Endometrial microvascular endothelial cells (primary cell): Measurements from ENCODE around the gene TXNDC11. TPM values are rescaled to one million over a fixed set of nuclear protein-coding genes. Genes with fewer than 3 reads are reported as not detected.

Source experiments
- in situ Hi-C: cut with HindIII; loops from 2 replicates; pipeline ENCODE4 v1.10.0; 2017; ENCODE audit warnings: low sequenced_read_pairs, low pct_unique_long_range_greater_than_20kb; ENCODE audit errors: inconsistent ontology term
- total RNA-seq: library from RNA; depleted of rRNA; stranded (reverse); fragments of >200 nt; gene quantifications from one replicate; pipeline ENCODE4 v1.2.3, GENCODE V29; 2015; ENCODE audit errors: inconsistent ontology term

TXNDC11 gene
- total RNA-seq, 1 donor from 2014 or later, result 63.2 TPM

DNA sequence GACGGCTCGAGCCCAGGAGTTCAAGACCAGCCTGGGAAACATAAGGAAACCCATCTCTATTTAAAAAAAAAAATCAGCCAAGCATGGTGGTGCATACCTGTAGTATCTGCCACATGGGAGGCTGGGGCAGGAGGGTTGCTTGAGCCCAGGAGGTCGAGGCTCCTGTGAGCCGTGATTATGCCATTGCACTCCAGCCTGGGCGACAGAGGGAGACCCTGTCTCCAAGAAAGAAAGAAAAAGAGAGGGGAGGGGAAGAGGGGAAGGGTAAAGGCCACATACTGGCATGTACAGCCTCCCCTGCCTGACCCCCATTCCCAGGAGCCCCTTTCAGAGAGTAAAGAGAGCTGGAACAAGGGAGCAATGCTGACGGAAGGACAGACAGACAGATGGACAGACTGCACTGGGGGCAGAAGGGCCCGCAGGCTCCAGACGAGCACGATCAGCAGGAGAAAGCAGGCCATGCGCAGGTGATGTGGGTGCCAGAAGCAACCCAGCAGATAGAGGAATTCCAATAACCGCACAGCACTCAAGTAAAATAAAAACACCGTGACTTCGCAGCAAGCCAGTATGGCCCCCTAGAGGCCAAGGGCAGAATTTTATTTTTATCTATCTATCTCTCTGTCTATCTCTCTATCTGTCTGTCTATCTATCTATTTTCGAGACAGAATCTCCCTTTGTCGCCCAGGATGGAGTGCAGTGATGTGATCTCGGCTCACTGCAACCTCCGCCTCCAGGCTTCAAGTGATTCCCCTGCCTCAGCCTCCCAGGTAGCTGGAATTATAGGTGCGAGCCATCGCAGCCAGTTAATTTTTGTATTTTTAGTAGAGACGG, 101.5 kb downstream of the TXNDC11 start:
- in situ Hi-C loops, result no loop called here

GRCh38 chr16:11639925-11640899, 102.4 kb downstream of the TXNDC11 start:
- in situ Hi-C loops, result no loop called here

GRCh38 chr16:11639008-11639562, 103.6 kb downstream of the TXNDC11 start:
- in situ Hi-C loops, result no loop called here

DNA sequence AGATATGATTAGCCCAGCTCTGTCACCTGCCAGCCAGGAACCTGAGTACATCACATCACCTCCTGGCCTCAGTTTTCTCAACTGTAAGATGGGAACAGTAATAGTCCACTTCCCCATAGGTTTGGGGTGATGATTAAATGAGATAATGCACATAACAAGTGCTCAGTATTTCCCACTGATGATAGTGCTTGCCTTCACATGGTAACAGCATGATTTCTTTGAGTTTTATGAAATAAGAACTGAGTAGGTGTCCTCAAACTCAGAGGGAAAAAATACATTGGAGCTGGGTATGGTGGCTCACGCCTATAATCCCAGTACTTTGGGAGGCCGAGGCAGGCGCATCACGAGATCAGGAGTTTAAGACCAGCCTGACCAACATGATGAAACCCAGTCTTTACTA, 104.5 kb downstream of the TXNDC11 start:
- in situ Hi-C loops, result no loop called here

DNA sequence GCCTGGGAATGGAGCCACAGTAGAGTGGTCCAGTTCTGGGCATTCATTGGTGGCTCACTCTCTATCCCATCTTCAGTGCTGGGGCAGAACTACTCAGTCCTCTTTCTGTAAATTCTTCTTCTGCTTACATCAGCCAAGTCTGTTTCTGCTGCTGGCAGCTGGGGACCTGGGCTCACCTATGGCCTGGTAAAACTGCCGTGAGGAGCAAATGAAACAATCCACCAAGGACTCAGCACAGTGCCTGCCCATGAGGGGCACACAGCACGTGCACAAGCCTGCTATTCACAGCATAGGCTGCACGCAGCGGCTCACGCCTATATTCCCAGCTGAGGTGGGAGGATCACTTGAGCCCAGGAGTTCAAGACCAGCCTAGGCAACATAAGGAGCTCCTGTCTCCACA, 105.3 kb downstream of the TXNDC11 start:
- in situ Hi-C loops, result no loop called here

- in situ Hi-C loops, result no loop called here
These were observed 106.4 kb downstream of the TXNDC11 start for GRCh38 chr16:11636172-11636721.

DNA sequence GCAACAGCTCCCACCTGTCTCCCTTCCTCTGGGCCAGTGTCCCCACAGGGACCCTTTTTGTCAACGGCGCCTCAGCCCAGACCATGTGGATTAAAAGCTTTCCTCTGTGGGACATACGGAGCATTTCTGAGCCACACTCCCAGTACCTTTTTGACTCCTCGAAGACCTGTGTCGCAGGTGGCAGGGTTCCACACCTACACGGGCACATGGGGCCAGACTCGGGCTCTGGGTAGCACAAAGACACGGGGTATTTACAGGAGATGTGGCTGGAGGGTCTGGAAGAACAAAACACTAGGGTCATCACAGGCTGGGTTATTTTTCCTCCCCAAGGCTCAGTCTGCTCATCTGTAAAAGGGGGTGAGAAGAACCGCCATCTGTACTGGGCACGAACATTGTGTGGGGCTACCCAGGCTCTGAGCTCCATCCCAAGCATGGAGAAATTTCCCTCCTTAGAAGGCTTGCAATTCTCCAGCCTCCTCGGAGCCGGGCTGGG, 106.9 kb downstream of the TXNDC11 start:
- in situ Hi-C loops, result no loop called here

- in situ Hi-C loops, result no loop called here
These were observed 107.5 kb downstream of the TXNDC11 start for GRCh38 chr16:11635113-11635652.

GRCh38 chr16:11634312-11634711, 108.3 kb downstream of the TXNDC11 start:
- in situ Hi-C loops, result no loop called here

GRCh38 chr16:11633113-11633512, 109.5 kb downstream of the TXNDC11 start:
- in situ Hi-C loops, result no loop called here

DNA sequence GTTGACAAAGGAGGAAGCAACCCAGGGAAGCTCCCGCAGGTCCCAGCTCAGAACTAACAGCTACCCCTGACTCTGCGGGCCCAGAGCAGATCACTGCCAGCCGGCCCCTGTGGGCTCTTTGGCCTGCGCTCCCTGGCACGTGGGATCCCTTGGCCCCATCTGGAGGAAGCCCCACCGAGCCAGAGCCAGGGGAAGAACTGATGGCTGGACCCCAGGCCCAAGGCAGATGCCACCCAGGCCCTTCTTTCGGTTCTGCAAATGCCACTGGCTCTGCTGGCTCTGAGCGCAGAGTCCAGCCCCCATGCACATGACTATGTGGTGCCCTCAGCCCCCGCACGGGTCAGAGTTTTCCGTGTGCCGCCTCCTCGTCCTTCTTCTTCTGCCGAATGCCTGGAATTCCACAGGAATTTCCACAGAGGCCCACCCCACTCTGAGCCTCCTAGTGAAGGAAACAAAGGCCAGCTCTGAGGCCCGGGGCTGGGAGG, 110.2 kb downstream of the TXNDC11 start:
- in situ Hi-C loops, result no loop called here

- in situ Hi-C loops, result no loop called here
These were observed 111.4 kb downstream of the TXNDC11 start for GRCh38 chr16:11631214-11631613.

DNA sequence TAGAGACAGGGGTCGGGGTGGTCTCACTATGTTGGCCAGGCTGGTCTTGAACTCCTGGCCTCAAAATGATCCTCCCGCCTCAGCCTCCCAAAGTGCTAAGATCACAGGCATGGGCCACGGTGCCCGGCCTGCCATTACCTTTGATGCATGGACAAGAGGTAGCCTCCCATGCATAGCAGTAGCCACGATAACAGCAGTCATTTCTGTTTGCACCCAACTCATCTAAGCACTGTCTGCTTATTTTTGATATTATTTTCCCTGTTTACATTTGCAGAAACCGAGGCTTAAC, 111.9 kb downstream of the TXNDC11 start:
- in situ Hi-C loops, result no loop called here

GRCh38 chr16:11630046-11630767, 112.5 kb downstream of the TXNDC11 start:
- in situ Hi-C loops, result no loop called here

Other genes with a start within 250 kb of the TXNDC11 start
- 10.2 TPM for gene LITAF, start 155.9 kb downstream of the TXNDC11 start, total RNA-seq
- 11.4 TPM for gene SNN, start 74.4 kb downstream of the TXNDC11 start, total RNA-seq
- gene ZC3H7A, start 54.4 kb upstream of the TXNDC11 start, total RNA-seq, result 40.4 TPM
- 125 TPM for gene RSL1D1, start 108.7 kb upstream of the TXNDC11 start, total RNA-seq
- gene GSPT1, start 173.1 kb upstream of the TXNDC11 start, total RNA-seq, result 153 TPM
- not detected for gene NPIPB2, start 199.2 kb upstream of the TXNDC11 start, total RNA-seq
- not detected for gene TNFRSF17, start 222.4 kb upstream of the TXNDC11 start, total RNA-seq
- 7.0 TPM for gene SNX29, start 233.9 kb upstream of the TXNDC11 start, total RNA-seq